ENCODE data around the gene PDE6A. TPM values are rescaled to one million over a fixed set of nuclear protein-coding genes. Genes with fewer than 3 reads are reported as not detected.
"Not testable (repeated sequence)": the region's sequence is repeated elsewhere in the genome, so short reads cannot be mapped to it uniquely, and the experiment has no call there.

The PDE6A gene
- total and polyA plus RNA-seq, 2 of the 8 experiments (the other 6 are each of a cell fraction or from before 2014, with no cell fraction given) = not detected

- H3K4ac ChIP-seq (replicated peaks; ENCODE audit: insufficient read length, low read depth, low read length); H3K18ac ChIP-seq (ENCODE audit: extremely low read depth, low read length); H3K14ac ChIP-seq (ENCODE audit: insufficient read length); H2BK120ac ChIP-seq (replicated peaks; ENCODE audit: low read depth, low read length); FAIRE-seq; H2AK5ac ChIP-seq (ENCODE audit: low read depth, low read length); H3K56ac ChIP-seq (replicated peaks; ENCODE audit: insufficient read length, low read depth, low read length); CTCF ChIA-PET (ENCODE audit: partially characterized antibody); POLR2A ChIA-PET (ENCODE audit: partially characterized antibody); H3K27me3 ChIP-seq (replicated peaks in 1 of 4; ENCODE audit: control insufficient read depth in 3 of 4, extremely low read depth in 1 of 4, insufficient read depth in 3 of 4, low read length in 3 of 4); H3K23ac ChIP-seq (ENCODE audit: insufficient read length); H3K4me2 ChIP-seq (ENCODE audit: insufficient read depth in 1 of 2, low read depth in 2 of 2, low read length in 2 of 2); H3K36me3 ChIP-seq (ENCODE audit: control insufficient read depth in 2 of 4, insufficient read depth in 4 of 4, low read length in 3 of 4); H2BK12ac ChIP-seq (ENCODE audit: low read depth, low read length); H2AFZ ChIP-seq (ENCODE audit: low read length); H4K20me1 ChIP-seq (replicated peaks in 1 of 2; ENCODE audit: control insufficient read depth in 1 of 2, insufficient read depth in 2 of 2, low read length in 2 of 2); H3K4me1 ChIP-seq (replicated peaks in 1 of 4; ENCODE audit: control insufficient read depth in 3 of 4, insufficient read depth in 4 of 4, low read length in 3 of 4); H3K79me2 ChIP-seq (ENCODE audit: control insufficient read depth in 1 of 2, insufficient read depth in 2 of 2, low read length in 2 of 2); H3K27ac ChIP-seq (ENCODE audit: low read depth, low read length); H3K23me2 ChIP-seq (ENCODE audit: low read depth, low read length); H3K79me1 ChIP-seq (ENCODE audit: low read depth, low read length); H3K9me3 ChIP-seq (ENCODE audit: insufficient read depth in 2 of 2, low read depth in 1 of 2, low read length in 1 of 2); H2BK5ac ChIP-seq (ENCODE audit: low read depth, low read length); H4K8ac ChIP-seq (ENCODE audit: extremely low read depth, insufficient read depth, low read length); H3K9ac ChIP-seq (replicated peaks in 1 of 4; ENCODE audit: extremely low read depth in 1 of 4, low read depth in 3 of 4, low read length in 3 of 4); H4K91ac ChIP-seq (replicated peaks; ENCODE audit: insufficient read length, low read length); H2BK15ac ChIP-seq (ENCODE audit: low read length); H2BK20ac ChIP-seq (ENCODE audit: low read length); DNase-seq (ENCODE audit: low read depth in 1 of 2, low spot score in 2 of 2); H3K4me3 ChIP-seq (ENCODE audit: extremely low read depth in 1 of 4, insufficient read depth in 2 of 4, low read depth in 3 of 4, low read length in 4 of 4); H4K5ac ChIP-seq (ENCODE audit: insufficient read length, low read depth, low read length): not testable (repeated sequence)
- WGBS, 2 experiments (ENCODE audit: extremely low coverage in 1 of 2, insufficient coverage in 1 of 2, insufficient read length in 1 of 2, insufficient replicate concordance in 2 of 2, low coverage in 1 of 2, low lambda C conversion rate in 2 of 2, missing lambda C conversion rate in 1 of 2) = 92% methylated on average over 10 of the region's 10 CpGs; no CpG with 5 or more reads in 1 of the 2 experiments
Measured at GRCh38 chr5:149882633-149883032, 62.0 kb downstream of the PDE6A start.
